SU-DHL-6 (cell line): ENCODE data around the gene EPHB1.

Experiments
- EZH2phosphoT487 ChIP-seq: fragments of 200-600 bp; sonication (generic), shearing (Covaris generic); conservative IDR thresholded peaks from 2 replicates; pipeline ENCODE4 v1.6.1; 2018; ENCODE audit warnings: mild to moderate bottlenecking, antibody characterized with exemption, low read length, moderate library complexity, mixed read lengths
- TF ChIP-seq, protein P1 (sequence below): fragments of 200-600 bp; sonication (generic); IDR thresholded peaks from one replicate; pipeline ENCODE4 v1.5.1; 2017; ENCODE audit warnings: antibody characterized with exemption, mild to moderate bottlenecking, low read length, moderate library complexity; ENCODE audit not compliant: insufficient read depth, poor library complexity, severe bottlenecking

DNA sequence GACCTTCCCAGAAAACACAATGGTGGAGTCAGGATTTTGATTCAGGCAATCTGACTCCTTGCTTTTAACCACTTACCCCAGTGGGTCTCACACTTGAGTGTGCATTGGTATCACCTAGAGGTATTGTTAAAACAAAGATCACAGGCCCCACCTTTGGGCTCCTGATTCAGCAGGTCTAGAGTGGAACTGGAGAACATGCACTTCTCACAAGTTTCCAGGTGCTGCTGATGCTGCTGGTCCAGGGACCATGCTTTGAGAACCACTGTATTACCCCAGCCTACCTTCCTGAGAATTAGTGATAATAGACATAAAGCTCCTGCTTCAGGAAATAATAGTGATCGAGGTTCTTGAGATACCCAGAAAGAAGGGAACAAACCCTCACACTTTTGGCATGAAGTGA, 466.9 kb downstream of the EPHB1 start:
- TF ChIP-seq, protein P1, sequence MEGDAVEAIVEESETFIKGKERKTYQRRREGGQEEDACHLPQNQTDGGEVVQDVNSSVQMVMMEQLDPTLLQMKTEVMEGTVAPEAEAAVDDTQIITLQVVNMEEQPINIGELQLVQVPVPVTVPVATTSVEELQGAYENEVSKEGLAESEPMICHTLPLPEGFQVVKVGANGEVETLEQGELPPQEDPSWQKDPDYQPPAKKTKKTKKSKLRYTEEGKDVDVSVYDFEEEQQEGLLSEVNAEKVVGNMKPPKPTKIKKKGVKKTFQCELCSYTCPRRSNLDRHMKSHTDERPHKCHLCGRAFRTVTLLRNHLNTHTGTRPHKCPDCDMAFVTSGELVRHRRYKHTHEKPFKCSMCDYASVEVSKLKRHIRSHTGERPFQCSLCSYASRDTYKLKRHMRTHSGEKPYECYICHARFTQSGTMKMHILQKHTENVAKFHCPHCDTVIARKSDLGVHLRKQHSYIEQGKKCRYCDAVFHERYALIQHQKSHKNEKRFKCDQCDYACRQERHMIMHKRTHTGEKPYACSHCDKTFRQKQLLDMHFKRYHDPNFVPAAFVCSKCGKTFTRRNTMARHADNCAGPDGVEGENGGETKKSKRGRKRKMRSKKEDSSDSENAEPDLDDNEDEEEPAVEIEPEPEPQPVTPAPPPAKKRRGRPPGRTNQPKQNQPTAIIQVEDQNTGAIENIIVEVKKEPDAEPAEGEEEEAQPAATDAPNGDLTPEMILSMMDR: no peak
- no peak for TF ChIP-seq EZH2phosphoT487
